Keratinocyte (primary cell): Measurements from ENCODE around the gene RCBTB2.

Experiments
- CTCF ChIP-seq, 3 experiments: IDR thresholded peaks in 1 of 3; conservative IDR thresholded peaks in 1 of 3; optimal IDR thresholded peaks in 1 of 3; 2 replicates in 2 of 3; 3 replicates in 1 of 3; pipeline versions ENCODE3 to v1.5.1; 2011; ENCODE audit warnings: low read length in 3 of 3, mild to moderate bottlenecking in 3 of 3, moderate library complexity in 2 of 3, control low read depth in 1 of 3, inconsistent platforms in 1 of 3; ENCODE audit not compliant: insufficient read depth in 2 of 3; ENCODE audit errors: extremely low read depth in 1 of 3
- EZH2 ChIP-seq: IDR thresholded peaks from one replicate; pipeline ENCODE4 v1.6.1; 2012; ENCODE audit warnings: inconsistent platforms, mild to moderate bottlenecking, low read length, moderate library complexity

GRCh38 chr13:48477191-48477855 is 55.6 kb downstream of the RCBTB2 start:
- TF ChIP-seq CTCF (optimal IDR thresholded peaks at IDR 0.05 in 1 of 3, IDR thresholded peaks at IDR 0.05 in 1 of 3, conservative IDR thresholded peaks at IDR 0.05 in 1 of 3; ENCODE audit: extremely low read depth in 1 of 3, insufficient read depth in 2 of 3, low read length in 3 of 3), result no peak
- no peak for TF ChIP-seq EZH2
